Measurements from ENCODE around the gene BHLHE23. TPM values are rescaled to one million over a fixed set of nuclear protein-coding genes. Genes with fewer than 3 reads are reported as not detected.

BHLHE23 gene
- total RNA-seq, 3 donors from 2014 or later: not detected

DNA sequence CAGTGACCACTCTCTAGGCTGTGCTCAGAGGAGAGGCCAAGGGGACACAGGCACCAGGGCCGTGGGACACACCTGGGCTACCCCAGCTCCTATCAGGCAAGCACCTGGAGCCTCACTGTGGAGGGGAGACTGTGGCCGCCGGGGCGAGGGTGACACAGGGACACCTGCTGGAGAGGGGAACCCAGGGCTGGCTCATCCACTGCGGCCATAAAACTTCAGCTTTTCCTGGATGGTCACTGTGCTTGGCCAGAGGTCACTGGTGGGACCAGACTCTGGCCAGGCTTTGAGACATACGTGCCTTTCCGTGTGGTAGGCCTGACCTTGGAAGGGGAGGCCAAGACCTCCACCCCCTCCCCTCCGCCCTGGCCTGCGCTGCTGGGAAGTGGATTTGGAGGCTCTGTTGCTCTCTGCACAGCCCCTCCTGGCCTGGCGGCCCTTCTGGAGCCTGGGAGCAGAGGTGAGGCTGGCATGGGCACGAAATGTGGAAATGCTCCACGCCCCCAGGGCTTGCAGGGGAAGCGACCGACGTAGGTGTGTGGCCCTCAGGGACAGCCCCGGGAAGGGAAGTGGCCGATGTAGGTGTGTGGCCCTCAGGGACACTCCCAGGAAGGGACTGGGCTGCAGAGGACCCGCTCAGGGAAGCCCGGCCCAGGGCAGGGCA lies 42.9 kb upstream of the BHLHE23 start:
- Histone ChIP-seq H3K27ac (no peak overlapping the region), H3K9me3 (no peaks in the 10 kb centered on the region), H3K4me3 (no peak overlapping the region), H3K36me3 (no peaks in the 10 kb centered on the region), H3K4me1 (no peaks in the 10 kb centered on the region), H3K27me3 (peaks cover 0 to 55% of the 10 kb centered on the region in 2 donors)
- DNase-seq (ENCODE audit: low spot score in 2 of 2): no peak
- TF ChIP-seq, protein P1, sequence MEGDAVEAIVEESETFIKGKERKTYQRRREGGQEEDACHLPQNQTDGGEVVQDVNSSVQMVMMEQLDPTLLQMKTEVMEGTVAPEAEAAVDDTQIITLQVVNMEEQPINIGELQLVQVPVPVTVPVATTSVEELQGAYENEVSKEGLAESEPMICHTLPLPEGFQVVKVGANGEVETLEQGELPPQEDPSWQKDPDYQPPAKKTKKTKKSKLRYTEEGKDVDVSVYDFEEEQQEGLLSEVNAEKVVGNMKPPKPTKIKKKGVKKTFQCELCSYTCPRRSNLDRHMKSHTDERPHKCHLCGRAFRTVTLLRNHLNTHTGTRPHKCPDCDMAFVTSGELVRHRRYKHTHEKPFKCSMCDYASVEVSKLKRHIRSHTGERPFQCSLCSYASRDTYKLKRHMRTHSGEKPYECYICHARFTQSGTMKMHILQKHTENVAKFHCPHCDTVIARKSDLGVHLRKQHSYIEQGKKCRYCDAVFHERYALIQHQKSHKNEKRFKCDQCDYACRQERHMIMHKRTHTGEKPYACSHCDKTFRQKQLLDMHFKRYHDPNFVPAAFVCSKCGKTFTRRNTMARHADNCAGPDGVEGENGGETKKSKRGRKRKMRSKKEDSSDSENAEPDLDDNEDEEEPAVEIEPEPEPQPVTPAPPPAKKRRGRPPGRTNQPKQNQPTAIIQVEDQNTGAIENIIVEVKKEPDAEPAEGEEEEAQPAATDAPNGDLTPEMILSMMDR (IDR thresholded peaks at IDR 0.05): no peak
- TF ChIP-seq POLR2AphosphoS5 (IDR thresholded peaks at IDR 0.05) (no peak), POLR2A (IDR thresholded peaks at IDR 0.05) (no peak)
- intact Hi-C loops (cut with DNase I; ENCODE audit: low total_unique reads): no loop called here

DNA sequence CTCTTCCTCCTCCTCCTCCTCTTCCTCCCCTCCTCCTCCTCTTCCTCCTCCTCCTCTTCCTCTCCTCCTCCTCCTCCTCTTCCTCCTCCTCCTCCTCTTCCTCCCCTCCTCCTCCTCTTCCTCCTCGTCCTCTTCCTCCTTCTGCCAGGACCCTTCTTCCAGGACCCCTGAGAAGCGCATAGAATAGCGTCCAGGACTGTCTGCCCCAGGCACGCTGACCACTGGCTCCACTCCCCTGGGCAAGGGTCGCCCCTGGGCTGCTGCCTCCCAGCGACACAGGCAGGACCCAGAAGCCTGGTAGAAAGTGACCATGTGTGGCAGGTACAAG lies 42.4 kb upstream of the BHLHE23 start:
- H3K4me3 ChIP-seq: no peak overlapping the region
- intact Hi-C loops (cut with DNase I; ENCODE audit: low total_unique reads): no loop called here
- H3K36me3 ChIP-seq: no peaks in the 10 kb centered on the region
- no peaks in the 10 kb centered on the region for H3K9me3 ChIP-seq
- H3K27me3 ChIP-seq: peaks cover 0 to 59% of the 10 kb centered on the region in 2 donors
- TF ChIP-seq POLR2AphosphoS5 (IDR thresholded peaks at IDR 0.05) (no peak), POLR2A (IDR thresholded peaks at IDR 0.05) (no peak)
- TF ChIP-seq, protein P1 (IDR thresholded peaks at IDR 0.05): no peak
- DNase-seq (ENCODE audit: low spot score in 2 of 2): no peak
- H3K27ac ChIP-seq: no peak overlapping the region
- no peaks in the 10 kb centered on the region for H3K4me1 ChIP-seq

DNA sequence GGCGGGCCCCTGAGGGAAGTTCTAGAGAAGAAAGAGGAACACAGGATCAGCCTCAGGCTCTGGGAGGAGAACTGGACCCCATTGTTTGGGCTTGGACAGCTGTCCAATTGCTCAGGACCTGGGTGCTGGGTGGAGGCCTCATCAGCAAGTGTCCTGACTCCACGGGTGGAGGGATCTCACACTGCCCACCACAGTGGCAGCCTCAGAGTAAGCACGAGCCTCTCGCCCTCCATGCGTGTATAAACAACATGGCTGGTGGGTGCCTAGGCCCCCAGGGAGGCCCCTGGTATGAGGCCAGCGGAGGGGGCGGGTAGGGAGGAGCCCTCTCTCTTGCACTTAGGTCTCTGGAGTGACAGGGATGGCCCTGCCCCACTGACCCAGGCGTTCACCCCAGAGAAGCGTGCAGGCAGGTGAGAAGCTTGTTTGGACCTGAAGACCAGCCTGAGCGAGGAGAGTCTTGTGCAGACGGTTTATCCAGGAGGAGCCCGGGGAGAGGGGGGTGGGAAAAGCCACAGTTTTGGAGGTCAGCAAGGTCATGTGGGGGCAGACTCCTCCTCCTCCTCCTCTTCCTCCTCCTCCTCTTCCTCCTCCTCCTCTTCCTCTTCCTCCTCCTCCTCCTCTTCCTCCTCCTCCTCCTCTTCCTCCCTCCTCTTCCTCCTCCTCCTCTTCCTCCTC lies 41.9 kb upstream of the BHLHE23 start:
- TF ChIP-seq POLR2A (IDR thresholded peaks at IDR 0.05) (no peak), POLR2AphosphoS5 (IDR thresholded peaks at IDR 0.05) (no peak)
- TF ChIP-seq, protein P1 (IDR thresholded peaks at IDR 0.05): no peak
- Histone ChIP-seq H3K27me3 (peaks cover 0 to 59% of the 10 kb centered on the region in 2 donors), H3K27ac (no peak overlapping the region), H3K4me1 (no peaks in the 10 kb centered on the region), H3K4me3 (no peak overlapping the region), H3K9me3 (no peaks in the 10 kb centered on the region), H3K36me3 (no peaks in the 10 kb centered on the region)
- intact Hi-C loops (cut with DNase I; ENCODE audit: low total_unique reads): no loop called here
- no peak for DNase-seq (ENCODE audit: low spot score in 2 of 2)

DNA sequence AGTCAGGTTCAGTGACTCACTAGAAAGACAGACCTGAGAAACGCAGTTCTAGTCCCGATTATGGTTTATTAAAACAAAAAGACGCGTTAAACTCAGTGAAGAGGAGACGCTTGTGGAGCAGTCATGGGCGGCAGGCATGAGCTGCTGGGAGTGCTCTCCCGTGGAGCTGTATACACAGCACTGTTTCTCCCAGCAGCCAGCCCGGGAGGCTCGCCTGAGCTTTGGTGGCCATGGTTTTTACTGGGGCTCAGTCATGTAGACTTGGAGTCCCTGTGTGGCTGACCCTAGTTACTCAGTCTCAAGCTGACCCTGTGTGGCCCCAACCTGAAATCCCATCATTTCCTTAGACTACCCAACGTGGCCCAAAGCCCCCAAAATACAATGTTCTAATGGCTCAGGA lies 41.2 kb upstream of the BHLHE23 start:
- TF ChIP-seq POLR2AphosphoS5 (IDR thresholded peaks at IDR 0.05): no peak
- no peak for TF ChIP-seq POLR2A (IDR thresholded peaks at IDR 0.05)
- TF ChIP-seq, protein P1 (IDR thresholded peaks at IDR 0.05): no peak
- no peaks in the 10 kb centered on the region for H3K4me1 ChIP-seq
- H3K36me3 ChIP-seq: no peaks in the 10 kb centered on the region
- DNase-seq (ENCODE audit: low spot score in 2 of 2): no peak
- H3K27me3 ChIP-seq: peaks cover 0 to 60% of the 10 kb centered on the region in 2 donors
- no peaks in the 10 kb centered on the region for H3K9me3 ChIP-seq
- no peak overlapping the region for H3K4me3 ChIP-seq
- intact Hi-C loops (cut with DNase I; ENCODE audit: low total_unique reads): no loop called here
- no peak overlapping the region for H3K27ac ChIP-seq

DNA sequence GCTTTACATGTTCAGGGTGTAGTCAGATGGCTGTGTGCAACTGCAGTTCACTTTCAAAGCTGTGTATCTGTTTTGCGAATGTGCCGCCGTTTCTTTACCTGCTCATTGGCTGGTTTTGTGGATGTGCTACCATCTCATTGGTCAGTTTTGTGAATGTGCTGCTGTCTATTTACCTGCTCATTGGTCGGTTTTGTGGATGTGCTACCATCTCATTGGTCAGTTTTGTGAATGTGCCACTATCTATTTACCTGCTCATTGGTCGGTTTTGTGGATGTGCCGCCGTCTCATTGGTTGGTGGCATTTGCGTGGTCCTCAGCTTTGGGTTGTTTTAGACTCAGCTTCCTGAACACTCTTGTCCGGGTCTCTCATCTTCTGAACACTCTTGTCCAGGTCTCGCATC lies 40.5 kb upstream of the BHLHE23 start:
- Histone ChIP-seq H3K4me1 (no peaks in the 10 kb centered on the region), H3K4me3 (no peak overlapping the region), H3K27ac (no peak overlapping the region), H3K27me3 (peaks cover 0 to 61% of the 10 kb centered on the region in 2 donors), H3K9me3 (no peaks in the 10 kb centered on the region), H3K36me3 (no peaks in the 10 kb centered on the region)
- intact Hi-C loops (cut with DNase I; ENCODE audit: low total_unique reads): no loop called here
- TF ChIP-seq POLR2A (IDR thresholded peaks at IDR 0.05) (no peak), POLR2AphosphoS5 (IDR thresholded peaks at IDR 0.05) (no peak)
- TF ChIP-seq, protein P1 (IDR thresholded peaks at IDR 0.05): no peak
- DNase-seq (ENCODE audit: low spot score in 2 of 2): no peak
